Esophagus muscularis mucosa (tissue), 4 donors: ENCODE data around the gene WWC1.

Source experiments
- EP300 ChIP-seq: sonication (generic); formaldehyde crosslinking; IDR thresholded peaks from one replicate; pipeline ENCODE4 v1.6.1; 2017; ENCODE audit warnings: antibody characterized with exemption
- POLR2A ChIP-seq: fragments of 450-650 bp; IDR thresholded peaks from one replicate; pipeline ENCODE4 v1.6.1; 2017; ENCODE audit warnings: antibody characterized with exemption, moderate library complexity, mild to moderate bottlenecking, low read depth
- POLR2AphosphoS5 ChIP-seq, 2 donors: sonication (generic); formaldehyde crosslinking; IDR thresholded peaks; one replicate each; pipeline ENCODE4 v1.6.1; 2017; ENCODE audit warnings: antibody characterized with exemption in 2 of 2
- TF ChIP-seq, protein P1 (sequence below), 3 experiments: fragments of 200-600 bp in 2 of 3; fragments of 450-650 bp in 1 of 3; sonication (generic) in 2 of 3; IDR thresholded peaks; one replicate each; pipeline ENCODE4 v1.5.1; 2017 to 2019; ENCODE audit warnings: antibody characterized with exemption in 3 of 3, mild to moderate bottlenecking in 2 of 3, moderate library complexity in 1 of 3

- TF ChIP-seq POLR2A (no peak), POLR2AphosphoS5 (IDR thresholded peaks at IDR 0.05) (no peak), EP300 (no peak)
- TF ChIP-seq, protein P1, sequence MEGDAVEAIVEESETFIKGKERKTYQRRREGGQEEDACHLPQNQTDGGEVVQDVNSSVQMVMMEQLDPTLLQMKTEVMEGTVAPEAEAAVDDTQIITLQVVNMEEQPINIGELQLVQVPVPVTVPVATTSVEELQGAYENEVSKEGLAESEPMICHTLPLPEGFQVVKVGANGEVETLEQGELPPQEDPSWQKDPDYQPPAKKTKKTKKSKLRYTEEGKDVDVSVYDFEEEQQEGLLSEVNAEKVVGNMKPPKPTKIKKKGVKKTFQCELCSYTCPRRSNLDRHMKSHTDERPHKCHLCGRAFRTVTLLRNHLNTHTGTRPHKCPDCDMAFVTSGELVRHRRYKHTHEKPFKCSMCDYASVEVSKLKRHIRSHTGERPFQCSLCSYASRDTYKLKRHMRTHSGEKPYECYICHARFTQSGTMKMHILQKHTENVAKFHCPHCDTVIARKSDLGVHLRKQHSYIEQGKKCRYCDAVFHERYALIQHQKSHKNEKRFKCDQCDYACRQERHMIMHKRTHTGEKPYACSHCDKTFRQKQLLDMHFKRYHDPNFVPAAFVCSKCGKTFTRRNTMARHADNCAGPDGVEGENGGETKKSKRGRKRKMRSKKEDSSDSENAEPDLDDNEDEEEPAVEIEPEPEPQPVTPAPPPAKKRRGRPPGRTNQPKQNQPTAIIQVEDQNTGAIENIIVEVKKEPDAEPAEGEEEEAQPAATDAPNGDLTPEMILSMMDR (IDR thresholded peaks at IDR 0.05) = no peak
Measured at GRCh38 chr5:168482361-168482760, 190.9 kb downstream of the WWC1 start.
